Measurements from ENCODE around the gene GIMAP5.

Gene GIMAP5

GRCh38 chr7:150737265-150738055, at the start of gene GIMAP5:
Gene GIMAP5 (plus strand): TSS chr7:150737418. CDS start chr7:150740885, 3,467 bp downstream.
- in situ Hi-C loops (cut with MboI; ENCODE audit: low sequenced_read_pairs), result no loop called here

- in situ Hi-C loops (cut with MboI; ENCODE audit: low sequenced_read_pairs), result no loop called here
Measured at GRCh38 chr7:150688630-150689029, 48.6 kb upstream of the GIMAP5 start.

- in situ Hi-C loops (cut with MboI; ENCODE audit: low sequenced_read_pairs), result no loop called here
Measured at GRCh38 chr7:150695654-150696053, 41.6 kb upstream of the GIMAP5 start.

- in situ Hi-C loops (cut with MboI; ENCODE audit: low sequenced_read_pairs), result no loop called here
Measured at GRCh38 chr7:150703209-150703608, 34.0 kb upstream of the GIMAP5 start.

- in situ Hi-C loops (cut with MboI; ENCODE audit: low sequenced_read_pairs), result no loop called here
Measured at GRCh38 chr7:150715293-150715692, 21.9 kb upstream of the GIMAP5 start.

GRCh38 chr7:150715738-150716137, 21.5 kb upstream of the GIMAP5 start:
- in situ Hi-C loops (cut with MboI; ENCODE audit: low sequenced_read_pairs), result no loop called here

GRCh38 chr7:150716368-150716767, 20.9 kb upstream of the GIMAP5 start, which contains the start of gene GIMAP1:
Gene GIMAP1 (plus strand): TSS chr7:150716613. CDS start chr7:150719048, 2,435 bp downstream.
- in situ Hi-C loops (cut with MboI; ENCODE audit: low sequenced_read_pairs), result no loop called here

GRCh38 chr7:150716939-150717338, 20.3 kb upstream of the GIMAP5 start:
- in situ Hi-C loops (cut with MboI; ENCODE audit: low sequenced_read_pairs), result no loop called here

GRCh38 chr7:150717814-150718420, 19.3 kb upstream of the GIMAP5 start:
- in situ Hi-C loops (cut with MboI; ENCODE audit: low sequenced_read_pairs), result no loop called here

GRCh38 chr7:150719436-150719835, 17.8 kb upstream of the GIMAP5 start:
- in situ Hi-C loops (cut with MboI; ENCODE audit: low sequenced_read_pairs), result no loop called here

- in situ Hi-C loops (cut with MboI; ENCODE audit: low sequenced_read_pairs), result no loop called here
Measured at GRCh38 chr7:150719960-150720891, 17.0 kb upstream of the GIMAP5 start.

GRCh38 chr7:150721970-150722373, 15.2 kb upstream of the GIMAP5 start:
- in situ Hi-C loops (cut with MboI; ENCODE audit: low sequenced_read_pairs), result no loop called here

- in situ Hi-C loops (cut with MboI; ENCODE audit: low sequenced_read_pairs), result no loop called here
Measured at GRCh38 chr7:150722431-150722931, 14.7 kb upstream of the GIMAP5 start.

- in situ Hi-C loops (cut with MboI; ENCODE audit: low sequenced_read_pairs), result no loop called here
Measured at GRCh38 chr7:150723467-150723866, 13.8 kb upstream of the GIMAP5 start.

- in situ Hi-C loops (cut with MboI; ENCODE audit: low sequenced_read_pairs), result no loop called here
Measured at GRCh38 chr7:150727381-150727780, 9.8 kb upstream of the GIMAP5 start.

GRCh38 chr7:150728011-150728410, 9.2 kb upstream of the GIMAP5 start:
- in situ Hi-C loops (cut with MboI; ENCODE audit: low sequenced_read_pairs), result no loop called here

- in situ Hi-C loops (cut with MboI; ENCODE audit: low sequenced_read_pairs), result no loop called here
Measured at GRCh38 chr7:150728609-150729008, 8.6 kb upstream of the GIMAP5 start.

GRCh38 chr7:150731916-150732315, 5.3 kb upstream of the GIMAP5 start:
- in situ Hi-C loops (cut with MboI; ENCODE audit: low sequenced_read_pairs), result no loop called here

GRCh38 chr7:150732786-150733481, 4.3 kb upstream of the GIMAP5 start:
- in situ Hi-C loops (cut with MboI; ENCODE audit: low sequenced_read_pairs), result no loop called here

- in situ Hi-C loops (cut with MboI; ENCODE audit: low sequenced_read_pairs), result no loop called here
Measured at GRCh38 chr7:150733482-150734095, 3.6 kb upstream of the GIMAP5 start.

All from HL-60/S4 treated with phorbol 12-myristate 13-acetate at 8.2 ng/mL for 4 days and 3 days (cell line).